HCT116 (cell line): Measurements from ENCODE around the gene TPGS1.

Experiments
- POLR2A ChIP-seq: IDR thresholded peaks from 2 replicates; pipeline ENCODE4 v1.7.0; 2011; ENCODE audit warnings: borderline replicate concordance; ENCODE audit not compliant: insufficient read depth, insufficient read length; ENCODE audit errors: extremely low read depth
- POLR2AphosphoS5 ChIP-seq: IDR thresholded peaks from 2 replicates; pipeline ENCODE4 v1.6.1; 2011; ENCODE audit warnings: mild to moderate bottlenecking, low read depth, low read length, moderate library complexity
- TF ChIP-seq, protein P1 (sequence below), 3 experiments: fragments of 200-600 bp in 1 of 3; sonication (generic) in 1 of 3; IDR thresholded peaks in 2 of 3; conservative IDR thresholded peaks in 1 of 3; 2 replicates each; pipeline ENCODE4 v1.5.1; 2012 to 2017; ENCODE audit warnings: low read depth in 2 of 3, low read length in 2 of 3, antibody characterized with exemption in 1 of 3, borderline replicate concordance in 1 of 3, control low read depth in 1 of 3, mild to moderate bottlenecking in 1 of 3, mixed read lengths in 1 of 3, mixed run types in 1 of 3, moderate library complexity in 1 of 3; ENCODE audit not compliant: insufficient read depth in 1 of 3

DNA sequence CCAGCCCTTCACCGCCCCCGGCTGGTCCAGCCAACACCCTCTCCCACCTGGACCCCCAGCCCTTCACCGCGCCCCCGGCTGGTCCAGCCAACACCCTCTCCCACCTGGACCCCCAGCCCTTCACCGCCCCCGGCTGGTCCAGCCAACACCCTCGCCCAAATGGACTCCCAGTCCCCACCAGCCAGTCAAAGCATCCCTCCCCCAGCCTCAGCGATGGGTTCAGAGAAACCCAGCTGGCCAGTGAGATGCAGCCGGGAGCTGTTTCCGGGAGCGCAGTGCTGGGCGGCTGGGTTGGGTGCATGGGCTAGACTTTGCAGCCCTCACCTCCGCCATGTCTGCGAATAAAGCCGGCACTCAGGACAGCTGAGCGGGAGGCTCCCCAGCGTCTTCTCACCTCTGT lies 17.7 kb downstream of the TPGS1 start:
- TF ChIP-seq, protein P1, sequence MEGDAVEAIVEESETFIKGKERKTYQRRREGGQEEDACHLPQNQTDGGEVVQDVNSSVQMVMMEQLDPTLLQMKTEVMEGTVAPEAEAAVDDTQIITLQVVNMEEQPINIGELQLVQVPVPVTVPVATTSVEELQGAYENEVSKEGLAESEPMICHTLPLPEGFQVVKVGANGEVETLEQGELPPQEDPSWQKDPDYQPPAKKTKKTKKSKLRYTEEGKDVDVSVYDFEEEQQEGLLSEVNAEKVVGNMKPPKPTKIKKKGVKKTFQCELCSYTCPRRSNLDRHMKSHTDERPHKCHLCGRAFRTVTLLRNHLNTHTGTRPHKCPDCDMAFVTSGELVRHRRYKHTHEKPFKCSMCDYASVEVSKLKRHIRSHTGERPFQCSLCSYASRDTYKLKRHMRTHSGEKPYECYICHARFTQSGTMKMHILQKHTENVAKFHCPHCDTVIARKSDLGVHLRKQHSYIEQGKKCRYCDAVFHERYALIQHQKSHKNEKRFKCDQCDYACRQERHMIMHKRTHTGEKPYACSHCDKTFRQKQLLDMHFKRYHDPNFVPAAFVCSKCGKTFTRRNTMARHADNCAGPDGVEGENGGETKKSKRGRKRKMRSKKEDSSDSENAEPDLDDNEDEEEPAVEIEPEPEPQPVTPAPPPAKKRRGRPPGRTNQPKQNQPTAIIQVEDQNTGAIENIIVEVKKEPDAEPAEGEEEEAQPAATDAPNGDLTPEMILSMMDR (IDR thresholded peaks at IDR 0.05 in 2 of 3, conservative IDR thresholded peaks at IDR 0.05 in 1 of 3; ENCODE audit: borderline replicate concordance in 1 of 3, insufficient read depth in 1 of 3, low read depth in 2 of 3, low read length in 2 of 3): no peak
- TF ChIP-seq POLR2AphosphoS5: no peak
- TF ChIP-seq POLR2A: no peak
